LHCN-M2 (cell line): ENCODE results near the gene TNNT2. TPM values are rescaled to one million over a fixed set of nuclear protein-coding genes. Genes with fewer than 3 reads are reported as not detected.

ENCODE experiments used
- DNase-seq: peaks from one replicate; pipeline ENCODE4 v3.0.0-alpha.2; 2012; ENCODE audit warnings: low read depth
- total RNA-seq: library from RNA; depleted of rRNA; stranded (reverse); fragments of >200 nt; gene quantifications from 2 replicates; pipeline ENCODE4 v1.2.3, GENCODE V29; 2014

TNNT2 gene
- total RNA-seq, 1 experiment from 2014 or later: 156 TPM

DNA sequence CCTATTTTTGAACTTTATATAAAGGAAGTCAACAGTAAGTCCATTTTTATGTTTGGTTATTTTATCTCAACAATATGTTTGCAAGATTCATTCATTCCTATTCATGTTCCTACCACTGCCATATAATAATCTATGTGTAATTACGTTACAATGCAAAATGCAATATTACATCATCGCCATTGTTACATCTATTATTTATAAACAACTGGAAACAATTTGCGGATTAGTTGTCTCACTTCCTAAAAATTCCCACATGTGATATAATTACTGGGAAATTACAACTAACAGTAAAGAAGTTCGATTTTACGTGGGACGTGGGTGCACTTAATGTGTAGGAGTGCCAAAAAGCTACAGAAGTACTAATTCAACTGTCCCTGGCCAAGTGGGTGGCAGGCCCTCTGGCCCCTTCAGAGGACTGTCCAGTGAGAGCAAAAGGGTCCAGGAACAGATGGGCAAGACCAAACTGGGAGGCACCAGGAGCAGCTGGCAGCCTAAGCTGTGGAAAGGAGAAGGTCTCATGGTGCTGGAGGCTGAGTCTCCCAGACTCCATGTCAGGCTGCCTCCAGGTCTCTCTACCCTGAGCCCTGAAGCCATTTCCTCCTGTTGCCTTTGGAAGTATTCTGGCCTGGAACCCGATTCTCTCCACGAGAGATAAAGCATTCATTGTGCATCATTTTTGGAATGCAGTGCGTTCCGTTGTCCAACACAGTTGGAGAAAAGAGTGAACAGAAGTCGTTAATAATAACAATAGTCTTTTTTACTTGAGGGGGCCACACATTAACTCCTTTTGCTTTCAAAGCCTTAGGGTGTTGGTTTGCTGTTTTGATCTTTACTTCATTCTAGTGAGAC lies 42.9 kb downstream of the TNNT2 start:
- no peak for DNase-seq

DNA sequence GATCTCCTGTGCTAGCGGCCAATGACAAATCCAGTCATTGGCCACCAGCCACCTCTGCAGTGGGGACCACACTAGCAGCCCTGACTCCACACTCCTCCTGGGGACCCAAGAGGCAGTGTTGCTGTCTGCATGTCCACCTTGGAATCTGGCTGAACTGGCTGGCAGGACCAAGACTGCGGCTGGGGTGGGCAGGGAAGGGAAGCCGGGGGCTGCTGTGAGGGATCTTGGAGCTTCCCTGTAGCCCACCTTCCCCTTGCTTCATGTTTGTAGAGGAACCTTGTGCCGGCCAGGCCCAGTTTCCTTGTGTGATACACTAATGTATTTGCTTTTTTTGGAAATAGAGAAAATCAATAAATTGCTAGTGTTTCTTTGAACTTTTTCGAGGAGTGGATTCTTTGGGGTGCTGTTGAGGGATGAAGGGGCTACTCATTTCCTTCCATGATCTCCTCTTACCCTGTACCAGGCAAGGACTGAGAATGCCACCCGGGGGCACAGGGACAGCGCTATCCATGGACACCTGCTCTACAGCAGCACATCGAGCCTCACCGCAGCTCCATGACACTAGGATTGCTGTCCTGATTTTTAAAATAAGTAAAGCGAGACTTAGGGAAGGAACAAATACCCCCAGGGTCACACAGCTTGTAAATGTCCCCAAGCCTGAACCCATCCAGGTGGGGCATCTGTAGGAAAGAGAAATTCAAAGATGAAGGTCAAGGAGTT lies 44.7 kb downstream of the TNNT2 start:
- DNase-seq: no peak

DNA sequence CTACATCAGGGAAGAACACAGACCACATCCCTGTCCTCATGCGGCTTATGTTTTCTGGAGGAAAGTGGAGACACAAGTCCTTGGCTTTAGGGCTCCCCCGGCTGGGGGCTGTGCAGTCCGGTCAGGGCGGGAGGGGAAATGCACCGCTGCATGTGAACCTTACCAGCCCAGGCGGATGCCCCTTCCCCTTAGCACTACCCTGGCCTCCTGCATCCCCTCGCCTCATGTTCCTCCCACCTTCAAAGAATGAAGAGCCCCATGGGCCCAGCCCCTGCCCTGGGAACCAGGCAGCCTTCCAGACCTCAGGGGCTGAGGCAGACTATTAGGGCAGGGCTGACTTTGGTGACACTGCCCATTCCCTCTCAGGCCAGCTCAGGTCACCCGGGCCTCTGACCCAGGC lies 45.5 kb downstream of the TNNT2 start:
- DNase-seq: no peak

DNA sequence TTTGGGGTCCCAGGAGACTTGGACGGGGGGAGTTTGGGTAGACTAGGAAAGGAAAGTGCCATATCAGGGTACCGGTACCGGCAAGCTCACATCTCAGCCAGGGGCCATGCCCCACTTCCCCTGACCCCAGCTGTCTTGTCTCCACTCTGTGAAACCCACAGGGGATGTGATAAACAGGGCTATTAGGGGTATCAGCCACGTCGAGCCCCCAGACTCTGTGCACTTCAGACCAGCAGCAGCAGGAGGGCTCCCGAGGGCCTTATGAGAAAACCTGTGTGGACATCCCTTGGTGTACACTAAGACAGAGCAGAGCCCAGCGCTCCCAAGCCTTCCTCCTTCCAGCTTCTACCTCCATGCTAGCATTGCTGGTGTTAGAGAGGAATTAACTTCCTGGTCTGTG lies 46.3 kb downstream of the TNNT2 start:
- no peak for DNase-seq

DNA sequence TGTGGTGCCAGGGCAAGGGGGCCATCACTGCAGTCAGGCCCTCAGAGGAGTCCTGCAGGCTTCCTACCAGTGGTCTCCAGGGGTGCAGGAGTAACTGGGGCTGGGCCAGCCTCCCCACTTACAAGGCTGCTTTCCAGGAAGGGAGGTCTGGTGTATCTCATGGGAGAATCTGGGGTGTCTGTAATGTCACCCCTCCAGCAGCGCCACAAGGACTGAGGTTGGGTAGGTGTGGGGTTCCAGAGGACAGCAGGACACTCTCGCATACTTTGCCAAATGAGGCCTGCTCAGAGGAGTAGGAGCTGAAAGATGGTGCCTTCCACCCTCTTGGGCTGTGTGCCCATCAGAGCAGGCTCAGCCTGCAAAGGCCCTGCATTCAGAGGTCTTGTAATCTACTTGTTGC lies 46.9 kb downstream of the TNNT2 start:
- DNase-seq: no peak

DNA sequence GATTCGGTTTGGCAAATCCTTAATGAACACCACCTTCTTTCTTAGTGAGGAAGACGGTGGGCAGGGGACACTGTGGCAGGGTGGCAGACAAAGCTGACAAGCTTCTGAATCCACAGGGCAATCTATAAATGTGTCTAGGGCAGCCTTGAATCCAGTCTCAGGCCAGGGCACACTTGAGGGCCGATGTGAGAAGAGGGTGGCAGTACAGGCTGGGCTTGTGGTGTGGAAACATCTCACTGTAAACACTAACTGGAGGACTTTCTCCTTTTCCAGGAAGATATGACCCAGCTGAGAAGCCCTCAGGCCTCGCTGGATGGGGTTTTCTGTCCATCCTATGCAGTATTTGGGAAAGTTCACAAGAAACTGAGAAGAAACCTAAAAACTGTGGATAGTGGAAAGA lies 47.7 kb downstream of the TNNT2 start:
- DNase-seq: no peak

DNA sequence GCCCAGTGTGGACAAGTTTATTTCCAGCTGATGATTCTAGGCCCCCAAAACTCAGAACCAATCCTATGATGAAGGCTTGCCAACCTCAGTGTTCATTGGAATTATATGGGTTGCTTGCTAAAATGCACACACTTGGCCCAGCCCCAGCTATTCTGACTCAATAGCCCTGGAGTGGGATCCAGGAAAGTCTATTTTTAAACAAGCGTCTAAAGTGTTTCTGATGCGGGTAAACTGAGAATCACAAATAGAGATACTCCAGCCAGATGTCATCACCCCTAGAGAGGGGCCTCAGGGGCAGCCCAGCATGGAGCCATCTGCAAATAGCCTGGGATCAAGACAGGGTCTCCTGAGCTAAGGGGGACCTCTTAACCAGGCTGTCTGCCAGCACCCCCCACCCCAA lies 48.2 kb downstream of the TNNT2 start:
- DNase-seq: no peak

DNA sequence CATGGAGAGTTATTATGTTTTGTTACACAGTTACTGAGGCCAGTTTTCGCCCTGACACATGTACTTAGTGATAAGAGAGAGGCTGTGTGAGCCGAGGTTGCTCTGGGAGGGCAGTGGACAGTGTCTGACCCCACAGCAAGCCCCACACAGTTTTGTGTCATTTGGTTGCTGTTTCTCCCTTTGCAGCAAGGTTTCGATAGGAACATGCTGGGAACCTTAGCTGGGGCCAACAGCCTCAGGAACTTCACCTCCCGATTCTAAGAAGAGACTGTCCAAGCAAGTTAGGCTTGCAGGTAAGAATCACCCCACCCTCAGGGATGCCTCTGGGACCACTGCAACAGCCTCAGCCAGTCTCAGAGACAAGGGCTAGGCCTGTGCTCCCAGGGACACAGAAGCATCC lies 48.9 kb downstream of the TNNT2 start:
- DNase-seq: no peak

DNA sequence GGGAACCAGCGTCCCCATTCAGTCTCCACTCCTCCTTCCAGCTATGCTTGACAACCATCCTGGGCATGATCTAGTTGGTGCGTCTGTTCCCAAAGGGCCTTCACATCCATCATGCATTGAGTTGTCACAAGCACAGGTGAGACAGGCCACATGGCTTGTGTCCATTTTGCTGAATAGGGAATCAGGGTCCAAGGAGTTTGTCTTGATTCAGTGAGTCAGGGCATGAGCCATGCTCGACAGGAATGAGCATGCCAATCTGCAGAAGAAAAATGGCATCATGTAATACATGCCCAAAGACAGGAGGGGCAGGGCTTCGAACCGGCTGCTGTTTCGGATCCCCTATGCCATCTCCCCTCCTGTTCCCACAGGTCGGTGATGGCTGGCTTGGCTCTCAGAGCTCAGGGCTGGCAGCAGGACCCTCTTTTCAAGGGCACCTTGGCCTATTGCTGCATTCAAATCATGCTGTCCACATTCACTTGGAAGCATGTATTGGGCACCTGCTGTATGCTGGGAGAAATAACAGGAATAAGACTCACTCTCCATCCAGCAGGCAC lies 49.7 kb downstream of the TNNT2 start:
- DNase-seq: no peak

DNA sequence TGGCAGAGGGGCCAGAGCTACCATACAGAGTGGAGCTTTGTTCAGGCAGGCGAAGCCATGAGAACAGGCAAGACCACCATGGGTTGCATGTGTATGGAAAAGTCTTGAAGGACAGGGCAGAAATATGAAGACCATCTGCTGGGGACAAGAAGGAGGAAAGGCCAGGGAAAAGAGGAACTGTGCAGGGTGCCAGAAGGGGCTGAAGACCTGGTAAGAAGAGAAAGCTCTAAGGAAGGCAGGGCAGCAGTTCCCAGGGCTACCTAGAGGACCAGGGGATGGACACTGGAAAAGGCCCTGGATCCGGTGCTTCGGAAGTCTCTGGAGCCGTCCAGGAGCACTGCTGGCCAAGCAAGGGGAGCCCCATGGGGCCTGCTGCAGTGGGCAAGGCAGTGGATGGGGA lies 50.8 kb downstream of the TNNT2 start:
- DNase-seq: no peak

DNA sequence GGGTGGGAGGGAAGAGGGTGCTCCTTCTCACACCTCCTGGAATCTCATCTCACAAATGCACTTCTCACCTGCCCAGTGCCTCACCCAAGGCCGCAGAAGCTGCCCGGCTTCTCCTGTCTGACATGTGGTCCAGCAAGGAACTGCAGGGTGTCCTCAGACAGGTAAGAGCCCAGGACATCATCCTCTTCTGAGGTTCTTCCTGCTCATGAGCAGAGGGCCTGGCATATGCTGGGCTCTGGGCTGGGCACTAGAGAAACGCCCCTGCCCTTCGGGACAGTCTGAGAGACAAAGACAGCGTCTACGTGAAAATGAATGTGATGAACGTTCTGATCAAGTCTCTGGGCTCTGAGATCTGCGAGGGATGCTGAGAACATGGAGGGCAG lies 51.8 kb downstream of the TNNT2 start:
- no peak for DNase-seq

DNA sequence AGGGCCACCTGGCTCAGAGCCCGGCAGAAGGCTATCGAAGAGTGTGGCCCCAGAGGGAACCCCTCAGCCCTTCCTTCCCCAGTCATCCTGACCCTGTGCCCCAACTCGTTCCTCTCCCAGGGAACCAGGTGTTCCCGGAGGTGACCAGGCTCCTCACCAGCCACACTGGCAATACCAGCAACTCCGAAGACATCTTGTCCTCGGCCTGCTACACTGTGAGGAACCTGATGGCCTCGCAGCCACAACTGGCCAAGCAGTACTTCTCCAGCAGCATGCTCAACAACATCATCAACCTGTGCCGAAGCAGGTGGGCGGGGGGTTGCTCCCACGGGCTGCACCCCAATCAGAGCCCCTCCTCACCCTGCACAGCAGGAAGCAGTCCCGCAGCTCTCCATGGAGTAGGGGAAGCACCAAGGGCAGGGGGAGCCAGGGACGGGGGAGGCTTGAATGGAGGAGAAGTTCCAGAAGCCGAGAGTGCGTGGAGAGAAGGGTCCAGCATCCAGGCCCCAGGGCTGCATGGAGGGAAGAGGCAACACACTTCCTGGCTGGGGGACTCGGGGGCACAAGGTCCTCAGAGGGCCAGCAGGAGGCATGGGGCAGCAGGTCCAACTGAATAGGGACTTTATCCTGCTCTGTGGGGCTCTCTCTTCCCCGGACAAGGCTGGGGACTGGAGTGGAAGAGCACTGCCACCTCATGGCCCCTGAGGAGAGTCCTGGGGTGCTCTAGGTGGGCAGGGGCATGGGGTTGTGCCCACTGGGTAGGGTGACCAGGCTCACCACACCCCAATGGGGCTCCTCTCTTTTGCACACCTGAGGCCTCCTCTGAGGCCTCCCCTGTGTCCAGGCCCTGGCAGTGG lies 52.4 kb downstream of the TNNT2 start:
- DNase-seq: no peak

DNA sequence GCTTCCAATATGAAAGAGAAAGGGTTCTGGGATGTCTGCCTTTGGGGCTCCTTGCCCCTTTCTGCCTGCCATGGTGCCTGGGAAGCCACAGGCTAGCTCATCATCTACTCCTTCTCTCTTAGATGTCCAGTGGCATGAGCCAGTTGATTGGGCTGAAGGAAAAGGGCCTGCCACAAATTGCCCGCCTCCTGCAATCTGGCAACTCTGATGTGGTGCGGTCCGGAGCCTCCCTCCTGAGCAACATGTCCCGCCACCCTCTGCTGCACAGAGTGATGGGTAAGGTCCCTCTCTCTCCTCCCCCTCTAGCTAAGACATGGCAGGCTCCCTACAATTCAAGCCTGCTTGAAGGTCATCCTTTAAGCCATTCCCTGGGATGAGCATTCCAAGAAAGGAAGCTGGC lies 53.2 kb downstream of the TNNT2 start:
- DNase-seq: no peak

DNA sequence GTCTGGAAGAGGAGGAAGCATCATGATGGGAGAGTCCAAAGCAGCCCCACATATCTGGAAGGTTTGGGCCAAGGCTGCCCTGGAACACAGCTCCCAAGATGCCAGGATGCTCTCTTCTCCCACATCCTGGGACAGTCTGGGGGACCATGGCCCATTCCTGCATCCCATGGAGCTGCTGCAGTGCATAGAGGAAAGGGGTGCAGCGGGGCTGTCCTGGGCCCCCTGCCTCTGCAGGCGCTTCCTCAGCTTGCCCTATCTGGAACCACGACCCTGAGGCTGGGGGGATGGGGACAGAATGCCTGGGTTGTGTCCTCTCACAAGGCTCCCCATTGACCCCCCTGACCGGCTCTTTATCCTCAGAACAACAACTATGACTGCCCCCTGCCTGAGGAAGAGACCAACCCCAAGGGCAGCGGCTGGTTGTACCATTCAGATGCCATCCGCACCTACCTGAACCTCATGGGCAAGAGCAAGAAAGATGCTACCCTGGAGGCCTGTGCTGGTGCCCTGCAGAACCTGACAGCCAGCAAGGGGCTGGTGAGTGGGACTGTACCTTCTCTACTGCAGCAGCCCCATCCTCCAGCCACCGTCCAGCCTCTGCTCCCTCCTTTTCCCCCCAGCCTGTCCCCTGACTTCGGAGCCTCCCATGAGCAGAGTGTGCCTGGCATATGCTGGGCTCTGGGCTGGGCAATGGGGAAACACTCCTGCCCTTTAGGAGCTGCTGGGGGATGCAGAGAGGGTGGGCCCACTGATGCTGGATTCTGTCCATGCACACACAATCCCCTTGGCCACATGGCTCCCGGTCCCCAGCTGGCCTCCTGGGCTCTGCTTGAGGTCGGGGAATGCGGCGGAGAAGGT lies 54.6 kb downstream of the TNNT2 start:
- no peak for DNase-seq

DNA sequence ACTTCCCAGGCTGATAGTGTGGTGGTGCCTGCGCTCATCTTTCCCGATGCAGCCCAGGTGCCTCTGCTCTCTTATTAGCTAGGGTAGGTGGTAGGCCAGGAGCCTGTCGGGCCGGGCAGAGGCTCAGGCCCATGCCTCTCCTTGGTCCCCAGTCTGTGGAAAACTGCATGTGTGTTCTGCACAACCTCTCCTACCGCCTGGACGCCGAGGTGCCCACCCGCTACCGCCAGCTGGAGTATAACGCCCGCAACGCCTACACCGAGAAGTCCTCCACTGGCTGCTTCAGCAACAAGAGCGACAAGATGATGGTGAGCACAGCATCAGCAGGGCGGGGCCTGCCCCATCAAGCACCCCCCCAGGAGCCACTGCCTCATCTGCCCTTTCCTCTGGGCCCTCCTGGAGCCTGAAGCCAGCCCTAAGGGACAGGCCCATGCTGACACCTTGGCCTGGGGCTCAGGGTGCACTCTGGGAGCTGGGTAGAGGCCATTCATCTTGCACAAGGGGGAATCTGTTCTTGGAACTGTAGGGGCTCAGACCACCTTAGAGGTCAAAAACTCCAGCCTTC lies 55.6 kb downstream of the TNNT2 start:
- DNase-seq: no peak

DNA sequence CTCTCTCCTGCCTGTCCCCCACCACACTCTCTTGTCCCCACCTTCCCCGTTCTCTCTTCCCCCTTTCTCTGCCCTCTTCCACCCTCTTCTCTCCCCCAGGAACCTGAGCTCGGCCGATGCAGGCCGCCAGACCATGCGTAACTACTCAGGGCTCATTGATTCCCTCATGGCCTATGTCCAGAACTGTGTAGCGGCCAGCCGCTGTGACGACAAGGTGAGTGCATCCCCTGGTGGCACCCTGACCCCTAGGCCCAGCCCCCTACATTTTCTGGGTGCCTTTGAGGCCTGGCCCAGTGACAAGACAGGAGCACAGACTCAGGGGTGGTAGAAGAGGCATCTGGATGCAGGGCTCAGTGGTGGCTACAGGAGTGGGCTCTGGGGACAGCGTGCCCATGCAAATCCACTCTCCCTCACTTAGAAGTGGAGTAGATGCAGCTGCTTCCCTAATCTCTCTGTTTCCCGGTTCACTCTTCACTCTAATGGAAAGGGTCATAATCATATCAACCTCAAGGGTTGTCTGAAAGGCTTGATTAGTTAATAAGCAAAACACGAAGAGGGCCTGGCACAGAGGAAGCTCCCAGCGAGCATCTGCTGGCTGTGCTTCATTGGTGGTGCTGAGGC lies 57.2 kb downstream of the TNNT2 start:
- DNase-seq: no peak

DNA sequence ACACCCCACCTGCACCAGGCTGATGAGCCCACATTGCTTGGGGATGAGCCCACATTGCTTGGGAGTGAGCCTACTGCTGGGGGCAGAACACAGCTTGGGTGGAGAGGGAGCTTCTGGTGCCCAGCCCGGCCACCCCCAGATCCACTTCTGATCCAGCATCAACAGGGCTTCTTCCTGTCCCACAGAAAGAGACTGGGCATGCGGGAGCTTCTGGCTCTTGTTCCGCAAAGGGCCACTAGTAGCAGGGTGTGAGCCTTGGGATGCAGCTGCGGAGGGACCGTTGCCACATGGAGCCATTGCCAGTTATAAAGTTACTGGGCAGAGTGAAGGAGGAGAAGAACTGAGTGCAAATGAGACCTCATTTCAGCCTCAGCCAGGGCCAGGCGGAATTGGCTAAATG lies 57.8 kb downstream of the TNNT2 start:
- DNase-seq: no peak

DNA sequence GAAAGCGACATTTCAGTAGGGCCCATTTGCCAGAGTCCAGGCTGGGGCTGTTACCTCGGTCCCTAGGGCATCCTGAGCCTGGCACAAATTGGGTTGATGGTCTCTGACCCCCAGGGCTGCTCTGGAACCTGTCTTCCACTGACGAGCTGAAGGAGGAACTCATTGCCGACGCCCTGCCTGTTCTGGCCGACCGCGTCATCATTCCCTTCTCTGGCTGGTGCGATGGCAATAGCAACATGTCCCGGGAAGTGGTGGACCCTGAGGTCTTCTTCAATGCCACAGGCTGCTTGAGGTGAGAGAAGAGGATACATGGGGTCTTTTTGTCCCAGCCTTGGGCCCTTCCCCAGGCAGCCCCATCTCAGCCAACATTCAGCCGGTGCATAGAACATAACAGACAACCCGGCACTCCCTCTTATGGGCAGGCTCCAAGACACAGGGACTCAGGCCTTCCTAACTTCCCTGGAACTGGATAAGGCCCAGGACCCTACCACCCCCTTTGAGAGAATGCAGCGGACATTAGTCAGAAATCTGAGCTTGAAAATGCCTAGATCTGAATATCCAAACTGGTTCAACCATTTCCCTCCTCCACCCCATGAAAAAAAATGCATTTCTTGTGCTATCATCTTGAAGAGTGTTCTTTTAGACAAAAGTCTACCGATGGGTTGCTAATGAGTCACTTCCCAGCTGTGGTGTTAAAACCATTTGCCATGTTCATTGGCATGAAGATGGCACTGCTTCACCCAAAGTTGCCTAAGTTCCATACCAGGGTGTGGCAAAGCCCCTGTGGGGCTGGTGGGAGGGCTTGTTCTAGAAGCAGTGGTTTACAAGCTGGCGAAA lies 58.8 kb downstream of the TNNT2 start:
- DNase-seq: peak; percentile 62

DNA sequence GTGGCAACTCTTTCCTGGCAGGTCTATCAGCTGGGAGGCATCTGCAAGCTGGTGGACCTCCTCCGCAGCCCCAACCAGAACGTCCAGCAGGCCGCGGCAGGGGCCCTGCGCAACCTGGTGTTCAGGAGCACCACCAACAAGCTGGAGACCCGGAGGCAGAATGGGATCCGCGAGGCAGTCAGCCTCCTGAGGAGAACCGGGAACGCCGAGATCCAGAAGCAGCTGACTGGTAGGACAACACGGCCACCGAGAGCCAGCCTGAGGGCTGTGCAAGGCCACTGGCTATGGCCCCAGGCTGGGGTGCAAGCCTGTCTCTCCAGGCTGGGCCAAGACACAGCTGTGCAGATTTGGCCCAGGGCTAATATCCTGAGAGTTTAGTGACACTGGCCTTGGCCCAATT lies 59.9 kb downstream of the TNNT2 start:
- no peak for DNase-seq
